HG03342 (cell line): ENCODE results near the gene ELL.

ENCODE experiments used
- ATAC-seq: cut with Tn5 transposase; IDR thresholded peaks from one replicate; pipeline ENCODE4 v1.9.1; 2021; ENCODE audit warnings: mild to moderate bottlenecking, moderate library complexity; ENCODE audit not compliant: unreplicated experiment

Gene ELL

GRCh38 chr19:18450021-18450930 lies 71.6 kb downstream of the ELL start:
- ATAC-seq, result no peak

GRCh38 chr19:18449552-18449951 lies 72.3 kb downstream of the ELL start:
- ATAC-seq, result no peak

- ATAC-seq, result no peak
Measured at GRCh38 chr19:18446811-18447359, 75.0 kb downstream of the ELL start.

- ATAC-seq, result no peak
Measured at GRCh38 chr19:18446145-18446810, 75.6 kb downstream of the ELL start.

GRCh38 chr19:18445262-18445948 lies 76.5 kb downstream of the ELL start:
- no peak for ATAC-seq

- ATAC-seq, result no peak
Measured at GRCh38 chr19:18444513-18444912, 77.4 kb downstream of the ELL start.

GRCh38 chr19:18443831-18444230 lies 78.0 kb downstream of the ELL start:
- no peak for ATAC-seq

GRCh38 chr19:18443406-18443805 lies 78.5 kb downstream of the ELL start:
- ATAC-seq, result no peak

GRCh38 chr19:18442941-18443340 lies 78.9 kb downstream of the ELL start:
- no peak for ATAC-seq

- ATAC-seq, result no peak
Measured at GRCh38 chr19:18441804-18442788, 79.8 kb downstream of the ELL start.

GRCh38 chr19:18440936-18441803 lies 80.7 kb downstream of the ELL start:
- no peak for ATAC-seq

GRCh38 chr19:18440415-18440877 lies 81.4 kb downstream of the ELL start:
- no peak for ATAC-seq

GRCh38 chr19:18439910-18440237 lies 82.0 kb downstream of the ELL start:
- no peak for ATAC-seq

GRCh38 chr19:18439025-18439909 lies 82.6 kb downstream of the ELL start:
- ATAC-seq, result no peak

- ATAC-seq, result no peak
Measured at GRCh38 chr19:18438331-18439024, 83.4 kb downstream of the ELL start.

GRCh38 chr19:18437491-18438330 lies 84.2 kb downstream of the ELL start, which contains the start of gene ISYNA1:
ISYNA1 (minus strand) TSS chr19:18438133; CDS start chr19:18437979, 154 bp downstream.
- no peak for ATAC-seq
